ENCODE measurements around the gene MLC1.
"Not testable (repeated sequence)": the region's sequence is repeated elsewhere in the genome, so short reads cannot be mapped to it uniquely, and the experiment has no call there.

Gene MLC1

GRCh38 chr22:50102946-50103345, 17.7 kb upstream of the MLC1 start:
- no peak for DNase-seq (ENCODE audit: low read depth in 2 of 2)

GRCh38 chr22:50101870-50102565, 16.8 kb upstream of the MLC1 start:
- no peak for DNase-seq (ENCODE audit: low read depth in 2 of 2)

GRCh38 chr22:50098052-50098451, 12.8 kb upstream of the MLC1 start:
- DNase-seq (ENCODE audit: low read depth in 2 of 2), result no peak

DNA sequence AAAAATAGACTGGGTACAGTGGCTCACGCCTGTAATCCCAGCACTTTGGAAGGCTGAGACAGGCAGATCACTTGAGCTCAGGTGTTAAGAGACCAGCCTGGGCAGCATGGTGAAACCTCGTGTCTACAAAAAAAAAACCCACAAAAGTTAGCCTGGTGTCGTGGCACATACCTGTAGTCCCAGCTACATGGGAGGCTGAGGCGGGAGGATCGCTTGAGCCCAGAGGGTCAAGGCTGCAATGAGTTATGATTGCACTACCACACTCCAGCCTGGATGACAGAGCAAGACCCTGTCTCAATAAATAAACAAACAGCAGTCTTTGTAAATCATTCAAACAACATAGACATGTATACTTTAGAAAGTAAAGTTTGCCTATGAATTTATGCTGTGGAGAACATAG, 7.1 kb upstream of the MLC1 start:
- DNase-seq (ENCODE audit: low read depth in 2 of 2), result no peak

GRCh38 chr22:50091092-50091768, 6.0 kb upstream of the MLC1 start:
- no peak for DNase-seq (ENCODE audit: low read depth in 2 of 2)

GRCh38 chr22:50090412-50090714, 5.1 kb upstream of the MLC1 start:
- no peak for DNase-seq (ENCODE audit: low read depth in 2 of 2)

DNA sequence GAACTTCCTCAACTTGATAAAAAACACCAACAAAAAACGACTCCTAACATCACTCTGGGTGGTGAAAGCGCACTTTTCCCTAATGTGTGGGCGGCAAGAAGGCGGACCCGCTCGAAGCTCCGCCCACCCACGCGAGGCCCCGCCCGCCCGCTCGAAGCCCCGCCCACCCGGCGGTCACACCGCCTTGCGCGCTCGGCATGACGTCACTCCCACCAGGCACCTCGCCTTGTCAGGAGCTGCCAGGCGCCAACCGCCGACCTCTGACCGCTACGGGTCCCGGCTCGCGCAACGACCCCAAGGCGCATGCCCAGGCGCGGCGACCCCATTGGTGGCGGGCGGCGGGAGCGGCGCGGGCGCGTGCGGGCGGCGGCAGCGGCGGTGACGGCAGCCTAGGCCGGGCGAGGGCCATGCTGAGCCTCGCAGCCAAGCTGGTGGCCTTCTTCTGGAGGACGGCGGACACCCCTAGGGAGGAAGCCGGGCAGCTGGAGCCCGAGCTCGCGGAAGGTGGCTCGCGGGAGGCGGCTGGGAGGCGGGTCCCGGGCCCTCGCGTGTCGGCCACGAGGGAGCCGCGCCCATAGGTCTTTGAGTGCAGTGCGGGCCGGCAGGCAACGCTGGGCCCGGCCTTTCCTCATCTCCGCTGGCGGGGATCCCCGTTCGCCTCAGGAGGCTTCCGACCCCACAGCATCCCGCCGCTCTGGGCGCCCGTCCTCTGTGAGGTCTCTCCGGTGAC, 4.6 kb upstream of the MLC1 start, which contains the start of gene MOV10L1:
TSS of gene MOV10L1 (plus strand) at position 325 of the 730 bp plus-strand sequence. CDS start at position 408, 83 bp downstream.
- no peak for DNase-seq (ENCODE audit: low read depth in 2 of 2)

GRCh38 chr22:50089231-50089630, 4.0 kb upstream of the MLC1 start:
- no peak for DNase-seq (ENCODE audit: low read depth in 2 of 2)

- no peak for DNase-seq (ENCODE audit: low read depth in 2 of 2)
Measured at GRCh38 chr22:50088096-50088495, 2.9 kb upstream of the MLC1 start.

DNA sequence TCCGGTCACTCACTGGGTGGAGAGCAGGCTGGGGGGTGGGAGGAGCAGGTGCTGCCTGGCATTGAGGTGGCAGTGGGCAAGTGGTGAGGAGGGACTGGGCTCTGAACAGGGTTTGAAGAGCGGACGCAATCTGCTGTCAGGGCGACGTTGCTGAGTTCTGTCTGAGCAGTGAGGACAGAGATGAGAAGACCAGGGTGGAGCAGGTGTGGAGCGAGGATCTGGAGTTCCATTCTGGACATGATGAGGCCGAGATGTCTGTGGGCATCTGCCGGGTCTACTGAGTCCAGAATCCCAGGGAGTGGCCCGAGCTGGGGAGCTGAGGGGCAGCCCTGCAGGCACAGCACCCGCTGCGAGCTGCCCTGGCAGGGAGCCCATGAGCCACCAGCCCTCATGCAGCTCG, 2.4 kb upstream of the MLC1 start:
- DNase-seq (ENCODE audit: low read depth in 2 of 2), result no peak

- DNase-seq (ENCODE audit: low read depth in 2 of 2), result not testable (repeated sequence)
Measured at GRCh38 chr22:50086975-50087374, 1.7 kb upstream of the MLC1 start.

DNA sequence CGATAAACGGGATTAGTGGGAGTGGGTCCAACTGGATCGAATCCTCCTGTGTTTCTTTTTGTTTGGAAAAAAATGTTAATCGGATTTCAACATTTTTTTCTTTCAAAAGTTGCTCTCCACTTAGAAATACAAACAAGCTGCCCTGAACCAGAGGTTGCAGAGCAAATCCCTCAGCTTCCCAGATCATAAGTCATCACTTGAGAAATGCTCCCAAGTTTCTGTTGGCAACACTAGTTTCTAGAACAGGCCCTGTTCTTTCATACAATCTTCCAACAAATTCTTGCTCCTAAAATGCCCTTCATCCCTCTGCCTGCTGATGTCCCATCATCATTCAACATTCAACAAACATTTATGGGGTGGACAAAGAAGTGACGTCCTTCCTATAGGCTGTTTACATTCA, 1.3 kb upstream of the MLC1 start:
- DNase-seq (ENCODE audit: low read depth in 2 of 2), result no peak

- DNase-seq (ENCODE audit: low read depth in 2 of 2), result no peak
Measured at GRCh38 chr22:50084614-50085021, 608 bp downstream of the MLC1 start.

GRCh38 chr22:50084080-50084477, 1.1 kb downstream of the MLC1 start:
- DNase-seq (ENCODE audit: low read depth in 2 of 2), result no peak

GRCh38 chr22:50083462-50084079, 1.7 kb downstream of the MLC1 start:
- DNase-seq (ENCODE audit: low read depth in 2 of 2), result no peak

GRCh38 chr22:50082961-50083461, 2.2 kb downstream of the MLC1 start:
- no peak for DNase-seq (ENCODE audit: low read depth in 2 of 2)

DNA sequence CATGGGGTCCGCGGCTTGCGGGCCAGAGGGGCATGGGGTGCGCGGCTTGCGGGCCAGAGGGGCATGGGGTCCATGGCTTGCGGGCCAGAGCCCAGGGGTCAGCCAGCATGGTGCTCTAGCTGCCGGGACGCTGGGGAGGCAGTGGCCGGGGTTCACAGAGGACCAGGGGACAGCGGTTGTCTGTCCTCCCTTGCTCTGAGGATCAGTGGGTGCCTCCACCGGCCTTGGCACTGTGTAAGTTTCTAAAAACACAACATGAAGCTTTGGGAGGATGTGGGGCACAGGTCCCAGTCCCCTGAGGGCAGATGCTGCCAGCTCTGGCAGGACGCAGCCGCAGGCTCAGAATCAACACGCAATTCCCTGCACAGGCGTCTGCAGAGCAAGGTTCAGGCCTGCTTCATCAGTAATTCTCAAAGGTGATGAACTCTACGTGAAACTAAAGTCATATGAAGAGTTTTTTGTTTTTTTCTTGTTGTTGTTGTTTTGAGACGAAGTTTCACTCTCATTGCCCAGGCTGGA, 3.0 kb downstream of the MLC1 start:
- DNase-seq (ENCODE audit: low read depth in 2 of 2), result no peak

GRCh38 chr22:50081426-50082196, 3.6 kb downstream of the MLC1 start:
- no peak for DNase-seq (ENCODE audit: low read depth in 2 of 2)

- no peak for DNase-seq (ENCODE audit: low read depth in 2 of 2)
Measured at GRCh38 chr22:50080077-50080465, 5.2 kb downstream of the MLC1 start.

GRCh38 chr22:50078761-50079160, 6.5 kb downstream of the MLC1 start:
- DNase-seq (ENCODE audit: low read depth in 2 of 2), result no peak

- no peak for DNase-seq (ENCODE audit: low read depth in 2 of 2)
Measured at GRCh38 chr22:50078246-50078645, 7.0 kb downstream of the MLC1 start.
